ENCODE results near the gene KIF26A. TPM values are rescaled to one million over a fixed set of nuclear protein-coding genes. Genes with fewer than 3 reads are reported as not detected.

KIF26A gene
- total and polyA plus RNA-seq, 7 donors = 0.99 to 3.2 (median 1.8) TPM

DNA sequence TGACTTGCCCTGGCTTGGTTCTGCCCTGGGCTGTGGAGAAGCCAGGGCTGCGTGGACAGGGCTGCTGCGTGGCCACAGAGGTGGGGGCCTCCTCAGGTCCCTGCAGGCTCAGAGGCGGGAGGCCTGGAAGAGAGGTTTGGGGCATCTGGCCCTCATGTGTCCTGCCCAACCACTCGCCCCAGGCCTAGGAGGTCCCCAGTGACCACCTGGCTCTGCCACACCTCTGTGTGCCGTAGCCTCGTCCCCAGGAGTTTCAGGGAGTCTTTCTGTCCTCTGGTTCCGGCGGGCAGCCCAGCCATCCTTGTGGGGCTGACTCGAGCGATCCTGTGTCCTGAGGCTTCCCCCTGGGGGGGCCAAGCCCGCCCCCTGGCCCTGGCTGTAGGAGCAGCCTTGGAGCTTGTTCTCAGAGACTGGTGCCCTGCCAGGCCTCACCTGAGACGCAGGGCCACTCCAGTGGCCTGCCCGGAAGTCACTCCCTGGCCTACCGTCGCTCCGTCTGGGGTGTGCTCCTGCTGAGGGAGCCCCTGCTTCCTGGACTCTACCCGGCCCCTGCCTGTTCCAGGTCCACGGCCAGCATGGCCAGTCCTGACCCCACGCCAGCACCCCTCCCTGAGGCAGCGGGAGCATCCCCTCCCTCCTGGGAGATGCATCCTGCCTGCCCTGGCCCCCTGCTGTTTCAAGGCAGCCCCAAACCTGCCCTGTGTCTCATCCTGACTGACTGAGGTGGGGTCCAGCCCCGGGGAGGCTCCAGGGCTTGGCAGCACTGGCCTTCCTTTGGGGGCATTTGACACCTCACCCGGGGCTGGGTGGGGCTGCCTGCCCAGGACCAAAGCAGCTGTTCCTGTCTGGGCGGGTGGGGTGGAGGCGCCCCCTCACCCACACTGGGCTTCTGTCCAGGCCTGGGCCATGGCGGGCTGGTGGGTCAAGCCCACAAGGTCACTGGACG is 39.0 kb upstream of the KIF26A start:
- TF ChIP-seq, protein P1, sequence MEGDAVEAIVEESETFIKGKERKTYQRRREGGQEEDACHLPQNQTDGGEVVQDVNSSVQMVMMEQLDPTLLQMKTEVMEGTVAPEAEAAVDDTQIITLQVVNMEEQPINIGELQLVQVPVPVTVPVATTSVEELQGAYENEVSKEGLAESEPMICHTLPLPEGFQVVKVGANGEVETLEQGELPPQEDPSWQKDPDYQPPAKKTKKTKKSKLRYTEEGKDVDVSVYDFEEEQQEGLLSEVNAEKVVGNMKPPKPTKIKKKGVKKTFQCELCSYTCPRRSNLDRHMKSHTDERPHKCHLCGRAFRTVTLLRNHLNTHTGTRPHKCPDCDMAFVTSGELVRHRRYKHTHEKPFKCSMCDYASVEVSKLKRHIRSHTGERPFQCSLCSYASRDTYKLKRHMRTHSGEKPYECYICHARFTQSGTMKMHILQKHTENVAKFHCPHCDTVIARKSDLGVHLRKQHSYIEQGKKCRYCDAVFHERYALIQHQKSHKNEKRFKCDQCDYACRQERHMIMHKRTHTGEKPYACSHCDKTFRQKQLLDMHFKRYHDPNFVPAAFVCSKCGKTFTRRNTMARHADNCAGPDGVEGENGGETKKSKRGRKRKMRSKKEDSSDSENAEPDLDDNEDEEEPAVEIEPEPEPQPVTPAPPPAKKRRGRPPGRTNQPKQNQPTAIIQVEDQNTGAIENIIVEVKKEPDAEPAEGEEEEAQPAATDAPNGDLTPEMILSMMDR (IDR thresholded peaks at IDR 0.05) = no peak
- no peaks in the 10 kb centered on the region for H3K4me1 ChIP-seq
- intact Hi-C loops (cut with DNase I) = no loop called here
- H3K27ac ChIP-seq = no peak overlapping the region
- ATAC-seq = no peak
- peaks cover 0 to 13% (median 0%) of the 10 kb centered on the region in 3 donors for H3K27me3 ChIP-seq (ENCODE audit: insufficient read depth in 3 of 3, low read length in 2 of 3)
- H3K9me3 ChIP-seq = no peaks in the 10 kb centered on the region
- H3K36me3 ChIP-seq (ENCODE audit: insufficient read depth in 1 of 2, low read depth in 1 of 2) = no peaks in the 10 kb centered on the region
- peak; percentile 5 to 48 for DNase-seq
- no peak overlapping the region for H3K4me3 ChIP-seq
- WGBS, 3 donors = 70 to 77% (median 76%) methylated on average over 25 to 26 of the region's 26 CpGs

DNA sequence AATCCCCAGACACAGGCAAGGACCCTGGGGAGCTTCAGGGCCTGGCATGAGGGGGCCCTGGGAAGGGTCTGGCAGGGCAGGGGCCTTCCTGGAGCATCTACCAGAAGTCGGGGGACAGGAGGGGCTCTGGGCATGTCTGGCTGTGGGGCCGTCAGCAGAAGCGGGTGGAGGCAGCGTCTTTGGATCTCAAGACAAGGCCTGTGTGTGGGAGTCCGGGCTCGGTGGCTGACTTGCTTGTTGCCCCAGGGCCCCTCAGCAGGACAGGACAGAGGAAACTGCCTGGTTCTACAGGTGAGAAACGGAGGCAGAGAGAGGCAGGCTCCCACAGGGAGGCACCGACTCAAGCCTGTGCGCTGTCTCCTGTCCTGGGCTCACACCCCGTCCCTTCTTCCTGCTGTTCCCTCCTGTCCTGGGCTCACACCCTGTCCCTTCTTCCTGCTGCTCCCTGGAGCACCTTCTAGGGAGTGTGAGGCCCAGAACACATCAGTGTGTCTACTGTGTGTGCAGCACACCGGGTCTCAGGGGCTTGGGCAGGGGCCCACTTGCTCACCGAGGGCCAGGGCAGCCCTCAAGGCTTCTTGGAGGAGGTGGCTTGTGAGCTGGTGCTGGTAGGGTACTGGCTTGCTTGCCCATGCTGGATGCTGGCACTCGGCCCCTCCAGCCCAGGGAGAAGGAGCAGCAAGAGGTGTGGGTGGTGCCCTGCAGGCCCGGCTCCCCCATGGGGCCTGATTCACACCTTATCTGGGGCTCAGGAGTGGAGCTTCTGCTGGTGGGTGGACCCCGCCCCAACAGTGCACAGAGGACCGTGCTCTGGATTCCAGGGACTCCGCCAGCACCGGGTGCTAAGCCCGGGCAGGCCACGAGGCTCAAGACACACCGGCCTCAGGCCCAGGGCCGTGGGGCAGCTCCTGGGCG is 38.0 kb upstream of the KIF26A start:
- no peaks in the 10 kb centered on the region for H3K4me1 ChIP-seq
- no peak for ATAC-seq

DNA sequence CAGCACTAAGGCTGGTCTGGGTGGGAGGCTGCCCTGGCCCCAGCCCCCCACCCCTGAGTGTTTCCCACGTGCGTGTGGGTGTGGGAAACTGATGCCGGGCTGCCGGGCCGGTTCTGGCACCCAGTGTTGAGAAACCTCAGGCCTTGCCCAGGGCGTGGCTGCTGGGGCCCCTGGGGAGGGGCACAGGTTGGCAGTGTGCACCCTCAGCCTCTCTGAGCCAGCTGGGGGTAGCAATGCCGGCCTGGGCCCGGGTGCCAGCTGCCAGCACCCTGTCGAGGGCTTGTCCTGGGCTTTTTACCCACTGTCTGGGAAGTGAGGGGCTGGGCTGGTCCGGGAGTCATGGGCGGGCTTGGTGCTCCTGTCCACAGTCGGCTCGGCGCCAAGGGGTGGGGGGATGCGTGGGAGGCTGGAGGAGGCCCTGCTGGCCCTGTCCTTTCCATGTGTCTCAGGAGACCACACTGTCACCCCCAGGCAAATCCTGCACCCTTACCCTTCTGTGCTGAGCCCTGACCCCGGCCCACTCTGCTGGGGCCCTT is 37.2 kb upstream of the KIF26A start:
- H3K27me3 ChIP-seq (ENCODE audit: insufficient read depth in 3 of 3, low read length in 2 of 3) = no peaks in the 10 kb centered on the region
- no peak overlapping the region for H3K4me3 ChIP-seq
- ATAC-seq = no peak
- no peak overlapping the region for H3K27ac ChIP-seq
- TF ChIP-seq, protein P1 (IDR thresholded peaks at IDR 0.05) = no peak
- intact Hi-C loops (cut with DNase I) = no loop called here
- no peaks in the 10 kb centered on the region for H3K4me1 ChIP-seq
- peak; percentile 4 to 52 for DNase-seq
- no peaks in the 10 kb centered on the region for H3K9me3 ChIP-seq
- H3K36me3 ChIP-seq (ENCODE audit: insufficient read depth in 1 of 2, low read depth in 1 of 2) = no peaks in the 10 kb centered on the region
- 56 to 68% (median 61%) methylated on average over 16 of the region's 16 CpGs for WGBS, 3 donors

More for the DNA sequence above, 38.0 kb upstream of the KIF26A start:
- no peak overlapping the region for H3K4me3 ChIP-seq
- no peaks in the 10 kb centered on the region for H3K36me3 ChIP-seq (ENCODE audit: insufficient read depth in 1 of 2, low read depth in 1 of 2)
- intact Hi-C loops (cut with DNase I) = no loop called here
- H3K27ac ChIP-seq = no peak overlapping the region
- 80 to 91% (median 88%) methylated on average over 22 to 23 of the region's 23 CpGs for WGBS, 3 donors
- H3K27me3 ChIP-seq (ENCODE audit: insufficient read depth in 3 of 3, low read length in 2 of 3) = peaks cover 0 to 3% (median 0%) of the 10 kb centered on the region in 3 donors
- TF ChIP-seq, protein P1 (IDR thresholded peaks at IDR 0.05) = no peak
- no peaks in the 10 kb centered on the region for H3K9me3 ChIP-seq
- DNase-seq = peak; percentile 8 to 38

DNA sequence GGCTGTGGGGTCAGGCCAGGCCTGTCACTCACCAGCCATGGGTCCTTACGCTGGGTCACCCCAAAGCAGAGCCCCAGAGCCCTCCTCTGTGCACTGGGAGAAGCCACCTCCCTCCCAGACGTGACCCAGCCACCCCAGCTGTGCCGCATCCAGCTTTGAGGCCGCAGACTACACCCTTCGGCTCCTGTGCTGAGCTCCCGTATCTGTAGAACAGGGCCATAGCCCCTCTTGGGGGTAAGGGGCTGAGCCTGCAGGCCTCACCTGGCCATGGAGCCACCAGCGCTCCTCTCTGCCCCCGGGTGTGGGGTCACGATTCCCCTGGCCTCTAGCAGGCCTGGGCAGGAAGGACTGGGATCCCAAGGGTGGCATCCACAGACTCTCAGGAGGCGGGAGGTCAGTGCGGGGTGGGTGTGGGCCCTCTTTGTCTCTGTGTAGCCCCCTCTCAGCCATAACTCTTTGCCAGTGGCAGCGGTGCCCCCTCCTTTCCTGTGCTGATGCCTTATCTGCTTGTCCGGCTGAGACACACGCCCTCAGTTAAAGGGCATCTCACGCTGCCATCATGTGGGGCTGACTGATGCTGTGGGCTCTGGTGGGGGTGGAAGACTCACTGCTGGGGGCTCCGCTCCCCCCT is 36.6 kb upstream of the KIF26A start:
- intact Hi-C loops (cut with DNase I) = no loop called here
- Histone ChIP-seq H3K4me3 (no peak overlapping the region), H3K4me1 (no peaks in the 10 kb centered on the region), H3K36me3 (ENCODE audit: insufficient read depth in 1 of 2, low read depth in 1 of 2) (no peaks in the 10 kb centered on the region), H3K27me3 (ENCODE audit: insufficient read depth in 3 of 3, low read length in 2 of 3) (no peaks in the 10 kb centered on the region), H3K9me3 (no peaks in the 10 kb centered on the region), H3K27ac (no peak overlapping the region)
- DNase-seq (peak; percentile 5 to 34), ATAC-seq (no peak)
- TF ChIP-seq, protein P1 (IDR thresholded peaks at IDR 0.05) = no peak
- WGBS, 3 donors = 88 to 93% (median 91%) methylated on average over 16 of the region's 16 CpGs

Measured in psoas muscle (tissue), 8 donors.